ENCODE data around the gene ADGRL2. TPM values are rescaled to one million over a fixed set of nuclear protein-coding genes. Genes with fewer than 3 reads are reported as not detected.

Gene ADGRL2
- total RNA-seq, 4 donors from 2014 or later: 6.1 to 48.7 (median 16.2) TPM

GRCh38 chr1:81808760-81809159 lies 8.0 kb downstream of the ADGRL2 start:
- Histone ChIP-seq H3K27ac (no peak overlapping the region), H3K36me3 (no peaks in the 10 kb centered on the region), H3K4me3 (no peak overlapping the region), H3K27me3 (no peaks in the 10 kb centered on the region), H3K9me3 (no peaks in the 10 kb centered on the region), H3K4me1 (no peaks in the 10 kb centered on the region)
- no peak for DNase-seq
- TF ChIP-seq, protein P1, sequence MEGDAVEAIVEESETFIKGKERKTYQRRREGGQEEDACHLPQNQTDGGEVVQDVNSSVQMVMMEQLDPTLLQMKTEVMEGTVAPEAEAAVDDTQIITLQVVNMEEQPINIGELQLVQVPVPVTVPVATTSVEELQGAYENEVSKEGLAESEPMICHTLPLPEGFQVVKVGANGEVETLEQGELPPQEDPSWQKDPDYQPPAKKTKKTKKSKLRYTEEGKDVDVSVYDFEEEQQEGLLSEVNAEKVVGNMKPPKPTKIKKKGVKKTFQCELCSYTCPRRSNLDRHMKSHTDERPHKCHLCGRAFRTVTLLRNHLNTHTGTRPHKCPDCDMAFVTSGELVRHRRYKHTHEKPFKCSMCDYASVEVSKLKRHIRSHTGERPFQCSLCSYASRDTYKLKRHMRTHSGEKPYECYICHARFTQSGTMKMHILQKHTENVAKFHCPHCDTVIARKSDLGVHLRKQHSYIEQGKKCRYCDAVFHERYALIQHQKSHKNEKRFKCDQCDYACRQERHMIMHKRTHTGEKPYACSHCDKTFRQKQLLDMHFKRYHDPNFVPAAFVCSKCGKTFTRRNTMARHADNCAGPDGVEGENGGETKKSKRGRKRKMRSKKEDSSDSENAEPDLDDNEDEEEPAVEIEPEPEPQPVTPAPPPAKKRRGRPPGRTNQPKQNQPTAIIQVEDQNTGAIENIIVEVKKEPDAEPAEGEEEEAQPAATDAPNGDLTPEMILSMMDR (IDR thresholded peaks at IDR 0.05): no peak
- no peak for TF ChIP-seq POLR2A (IDR thresholded peaks at IDR 0.05)

- no peak for TF ChIP-seq POLR2A (IDR thresholded peaks at IDR 0.05)
- TF ChIP-seq, protein P1 (IDR thresholded peaks at IDR 0.05): no peak
- Histone ChIP-seq H3K4me1 (no peaks in the 10 kb centered on the region), H3K36me3 (no peaks in the 10 kb centered on the region), H3K9me3 (no peaks in the 10 kb centered on the region), H3K27me3 (no peaks in the 10 kb centered on the region), H3K27ac (no peak overlapping the region), H3K4me3 (no peak overlapping the region)
- DNase-seq: no peak
Observed at GRCh38 chr1:81809808-81810207, 9.1 kb downstream of the ADGRL2 start.

DNA sequence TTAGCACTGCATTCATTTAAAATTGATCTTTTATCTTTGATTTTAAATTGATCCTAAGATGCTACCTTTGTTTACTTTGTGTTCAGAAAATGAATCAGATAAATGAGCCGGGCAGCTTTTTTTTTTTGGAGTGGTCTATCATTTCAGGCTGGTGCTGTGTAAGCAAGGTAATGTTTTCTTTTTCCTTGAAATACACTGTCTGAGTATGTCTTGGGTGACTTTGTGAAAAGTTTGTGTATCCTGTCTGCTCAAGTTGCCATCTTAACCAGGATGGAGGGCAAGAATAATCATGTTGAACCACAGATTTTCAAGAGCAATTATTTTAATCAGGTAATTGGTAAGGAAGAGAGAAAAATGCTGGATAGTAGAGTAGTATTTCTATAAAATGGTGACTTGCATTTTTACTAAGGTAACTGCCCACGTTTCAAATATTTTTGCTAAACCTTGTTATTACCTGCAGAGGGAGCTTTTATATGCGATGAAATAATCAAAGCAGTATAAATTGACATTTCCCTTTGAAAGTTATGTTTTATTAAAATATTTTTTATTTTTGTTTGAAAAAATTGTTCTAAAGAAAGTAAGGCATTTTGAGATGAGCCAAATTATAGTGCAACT lies 11.1 kb downstream of the ADGRL2 start:
- DNase-seq: no peak

GRCh38 chr1:81812712-81813111 lies 12.0 kb downstream of the ADGRL2 start:
- H3K27ac ChIP-seq: no peak overlapping the region
- no peaks in the 10 kb centered on the region for H3K4me1 ChIP-seq
- H3K9me3 ChIP-seq: no peaks in the 10 kb centered on the region
- H3K36me3 ChIP-seq: no peaks in the 10 kb centered on the region
- TF ChIP-seq POLR2A (IDR thresholded peaks at IDR 0.05): no peak
- TF ChIP-seq, protein P1 (IDR thresholded peaks at IDR 0.05): no peak
- DNase-seq: no peak
- H3K4me3 ChIP-seq: no peak overlapping the region
- no peaks in the 10 kb centered on the region for H3K27me3 ChIP-seq

More for the DNA sequence above, 11.1 kb downstream of the ADGRL2 start:
- Histone ChIP-seq H3K27ac (no peak overlapping the region), H3K4me3 (no peak overlapping the region), H3K9me3 (no peaks in the 10 kb centered on the region), H3K36me3 (no peaks in the 10 kb centered on the region), H3K4me1 (no peaks in the 10 kb centered on the region), H3K27me3 (no peaks in the 10 kb centered on the region)
- TF ChIP-seq POLR2A (IDR thresholded peaks at IDR 0.05): no peak
- TF ChIP-seq, protein P1 (IDR thresholded peaks at IDR 0.05): no peak

DNA sequence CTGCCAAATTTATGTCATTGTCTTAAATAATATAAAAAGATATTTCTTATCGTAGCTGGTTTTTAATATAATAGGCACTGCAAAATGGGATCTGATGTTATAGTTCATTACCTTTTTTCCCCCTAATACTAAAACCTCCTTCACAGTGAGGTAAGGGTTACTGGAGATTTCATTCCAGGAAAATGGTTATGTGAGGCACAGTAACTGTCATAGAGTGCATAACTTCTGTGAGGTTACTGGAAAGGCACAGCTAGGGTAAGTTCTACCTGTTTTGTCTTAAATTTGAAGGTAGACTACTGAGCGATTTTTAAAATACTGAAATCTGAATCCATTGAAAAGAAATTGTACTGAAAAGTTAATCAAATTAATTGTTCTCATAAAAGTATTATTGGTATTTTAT lies 13.0 kb downstream of the ADGRL2 start:
- no peak for DNase-seq
- Histone ChIP-seq H3K4me3 (no peak overlapping the region), H3K36me3 (no peaks in the 10 kb centered on the region), H3K4me1 (no peaks in the 10 kb centered on the region), H3K27me3 (no peaks in the 10 kb centered on the region), H3K9me3 (no peaks in the 10 kb centered on the region), H3K27ac (no peak overlapping the region)
- no peak for TF ChIP-seq POLR2A (IDR thresholded peaks at IDR 0.05)
- TF ChIP-seq, protein P1 (IDR thresholded peaks at IDR 0.05): no peak

GRCh38 chr1:81819613-81820012 lies 18.9 kb downstream of the ADGRL2 start:
- Histone ChIP-seq H3K36me3 (no peaks in the 10 kb centered on the region), H3K4me1 (no peaks in the 10 kb centered on the region), H3K27me3 (no peaks in the 10 kb centered on the region), H3K27ac (no peak overlapping the region), H3K4me3 (no peak overlapping the region), H3K9me3 (no peaks in the 10 kb centered on the region)
- TF ChIP-seq, protein P1 (IDR thresholded peaks at IDR 0.05): no peak
- TF ChIP-seq POLR2A (IDR thresholded peaks at IDR 0.05): no peak
- DNase-seq: no peak
